ENCODE measurements around the gene NPLOC4. TPM values are rescaled to one million over a fixed set of nuclear protein-coding genes. Genes with fewer than 3 reads are reported as not detected.

Gene NPLOC4
- total RNA-seq, 2 experiments from 2014 or later = 75.9 to 87.7 TPM

DNA sequence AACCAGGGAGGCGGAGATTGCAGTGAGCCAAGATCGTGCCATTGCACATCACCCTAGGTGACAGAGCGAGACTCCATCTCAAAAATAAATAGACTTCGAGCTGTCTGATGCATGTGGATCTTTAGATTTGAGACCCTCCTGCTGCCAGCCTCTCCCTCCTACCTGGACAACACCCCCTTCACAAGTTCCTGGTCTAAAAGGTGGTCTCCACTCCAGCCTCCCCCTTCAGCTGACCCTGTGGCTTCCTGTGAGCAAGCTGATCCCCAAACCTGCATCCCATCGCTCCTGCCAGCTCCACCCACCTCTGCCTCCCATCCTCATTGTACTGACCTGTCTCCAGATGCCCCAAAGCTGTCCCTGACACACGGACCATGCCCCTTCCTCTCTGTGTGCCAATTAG is 57.6 kb downstream of the NPLOC4 start:
- intact Hi-C loops (cut with micrococcal nuclease) = no loop called here
- peaks cover 38% of the 10 kb centered on the region for H3K36me3 Mint-ChIP-seq (ENCODE audit: low read depth)
- no peak for ATAC-seq

GRCh38 chr17:81578561-81579225 is 58.2 kb downstream of the NPLOC4 start:
- POLR2A ChIA-PET = interaction anchor here (0.7 to 1.2 kb wide), 3 partner anchors 13 to 124 kb away, joined by 3 read pairs; partner anchors contain the start of genes CCDC137 and OXLD1
- Mint-ChIP-seq H3K9me3 (no peaks in the 10 kb centered on the region), H3K27ac (no peak overlapping the region), H3K36me3 (ENCODE audit: low read depth) (peaks cover 32% of the 10 kb centered on the region), H3K27me3 (no peaks in the 10 kb centered on the region), H3K4me3 (no peak overlapping the region), H3K4me1 (ENCODE audit: low read depth) (peaks cover 19% of the 10 kb centered on the region)
- CTCF ChIA-PET = interaction anchor here (1.0 to 1.8 kb wide), 3 partner anchors 9 to 23 kb away, joined by 3 to 11 read pairs (median 3); no protein-coding TSS in a partner anchor
- intact Hi-C loops (cut with micrococcal nuclease) = no loop called here
- peak; percentile 54 for DNase-seq
- no peak for TF ChIP-seq CTCF (IDR thresholded peaks at IDR 0.05)
- peak; percentile 95 for ATAC-seq

More for the DNA sequence above, 57.6 kb downstream of the NPLOC4 start:
- H3K4me3 Mint-ChIP-seq = no peak overlapping the region
- H3K9me3 Mint-ChIP-seq = no peaks in the 10 kb centered on the region
- DNase-seq = no peak
- peaks cover 19% of the 10 kb centered on the region for H3K4me1 Mint-ChIP-seq (ENCODE audit: low read depth)
- TF ChIP-seq CTCF (IDR thresholded peaks at IDR 0.05) = no peak
- POLR2A ChIA-PET = interaction anchor here (0.9 kb wide), 1 partner anchor 123 kb away, joined by 3 read pairs; no protein-coding TSS in a partner anchor
- no peak overlapping the region for H3K27ac Mint-ChIP-seq
- CTCF ChIA-PET = interaction anchor here (1.0 to 1.8 kb wide), 3 partner anchors 10 to 22 kb away, joined by 3 to 11 read pairs (median 3); no protein-coding TSS in a partner anchor
- no peaks in the 10 kb centered on the region for H3K27me3 Mint-ChIP-seq

DNA sequence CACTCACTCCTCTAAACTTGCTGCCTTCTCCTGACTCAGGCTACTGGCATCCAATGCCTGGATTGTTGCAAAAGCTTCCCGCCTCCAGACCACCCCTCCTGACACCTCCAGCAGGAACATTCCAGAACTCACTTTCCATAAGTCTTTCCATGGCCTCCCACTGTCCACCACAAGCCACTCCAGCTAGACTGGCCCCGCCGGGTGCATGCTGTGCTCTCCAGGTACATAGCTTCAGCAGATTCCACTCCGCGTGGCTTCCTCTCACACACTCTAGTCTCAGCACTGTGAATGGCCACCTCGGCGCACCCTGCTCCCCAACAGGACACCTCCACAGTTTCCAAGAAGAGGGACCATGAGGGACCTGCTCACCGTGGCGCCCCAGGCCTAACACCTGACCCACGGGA is 58.9 kb downstream of the NPLOC4 start:
- POLR2A ChIA-PET = interaction anchor here (0.7 to 1.3 kb wide), 3 partner anchors 12 to 89 kb away, joined by 3 read pairs; partner anchors contain the start of genes CCDC137 and OXLD1
- ATAC-seq = no peak
- peak overlapping the region; percentile 32 for H3K27ac Mint-ChIP-seq
- intact Hi-C loops (cut with micrococcal nuclease) = no loop called here
- H3K27me3 Mint-ChIP-seq = no peaks in the 10 kb centered on the region
- peaks cover 28% of the 10 kb centered on the region for H3K36me3 Mint-ChIP-seq (ENCODE audit: low read depth)
- CTCF ChIA-PET = interaction anchor here (1.3 kb wide), 1 partner anchor 23 kb away, joined by 3 read pairs; no protein-coding TSS in a partner anchor
- TF ChIP-seq CTCF (IDR thresholded peaks at IDR 0.05) = no peak
- no peak for DNase-seq
- H3K4me1 Mint-ChIP-seq (ENCODE audit: low read depth) = peaks cover 19% of the 10 kb centered on the region
- H3K4me3 Mint-ChIP-seq = no peak overlapping the region
- no peaks in the 10 kb centered on the region for H3K9me3 Mint-ChIP-seq

DNA sequence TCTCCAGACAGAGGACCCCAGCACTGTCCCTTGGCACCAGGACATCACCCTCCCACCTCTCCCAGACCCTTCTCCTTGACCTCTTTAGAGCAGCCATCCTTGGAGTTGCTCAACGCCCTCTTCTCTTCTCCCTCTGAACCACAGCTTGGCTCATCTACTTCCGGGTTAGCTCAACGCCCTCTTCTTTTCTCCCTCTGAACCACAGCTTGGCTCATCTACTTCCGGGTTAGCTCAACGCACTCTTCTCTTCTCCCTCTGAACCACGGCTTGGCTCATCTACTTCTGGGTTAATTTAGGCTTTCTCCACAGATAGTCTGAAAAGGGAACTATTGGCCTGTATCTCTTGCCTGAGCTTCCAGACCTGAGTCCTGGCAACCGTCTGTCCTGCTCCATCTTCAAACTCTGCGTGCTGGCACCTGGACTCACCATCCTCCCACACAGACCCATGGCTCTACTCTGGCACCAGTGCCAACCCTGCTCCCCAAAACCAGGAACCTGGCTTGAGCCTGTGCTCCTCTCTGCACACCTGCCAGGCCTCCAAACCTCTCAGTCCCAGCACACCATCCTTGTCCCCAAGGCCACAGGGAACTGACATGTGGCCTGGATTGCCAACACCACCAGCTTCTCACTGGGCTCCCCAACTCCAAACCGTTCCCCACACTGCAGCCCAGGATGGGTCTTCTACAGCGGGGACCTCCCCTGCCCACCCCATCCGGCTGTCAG is 59.5 kb downstream of the NPLOC4 start:
- ATAC-seq (no peak), DNase-seq (no peak)
- no peaks in the 10 kb centered on the region for H3K27me3 Mint-ChIP-seq
- no peak for TF ChIP-seq CTCF (IDR thresholded peaks at IDR 0.05)
- H3K4me3 Mint-ChIP-seq = no peak overlapping the region
- peak overlapping the region; percentile 32 for H3K27ac Mint-ChIP-seq
- ChIA-PET CTCF (interaction anchor here (1.3 kb wide), 1 partner anchor 24 kb away, joined by 3 read pairs; no protein-coding TSS in a partner anchor), POLR2A (interaction anchor here (1.2 to 1.3 kb wide), 2 partner anchors 23 to 89 kb away, joined by 3 read pairs; partner anchors contain the start of genes CCDC137 and OXLD1)
- H3K9me3 Mint-ChIP-seq = no peaks in the 10 kb centered on the region
- peaks cover 31% of the 10 kb centered on the region for H3K36me3 Mint-ChIP-seq (ENCODE audit: low read depth)
- intact Hi-C loops (cut with micrococcal nuclease) = no loop called here
- H3K4me1 Mint-ChIP-seq (ENCODE audit: low read depth) = peaks cover 19% of the 10 kb centered on the region

Measured in activated CD8-positive, alpha-beta T cell treated with anti-CD3 and anti-CD28 coated beads for 36 hours (primary cell).